Glomerular endothelial cell (primary cell): ENCODE results near the gene CCT5. TPM values are rescaled to one million over a fixed set of nuclear protein-coding genes. Genes with fewer than 3 reads are reported as not detected.

Experiments used
- DNase-seq: peaks from one replicate; pipeline ENCODE4 v3.0.0-alpha.2; 2011; ENCODE audit warnings: low read depth, low spot score; ENCODE audit errors: extremely low read depth
- total RNA-seq: library from RNA; depleted of rRNA; stranded (reverse); fragments of >200 nt; gene quantifications from 2 replicates; pipeline ENCODE4 v1.2.3, GENCODE V29; 2015

The CCT5 gene
- total RNA-seq = 359 and 366 TPM in 2 replicates

DNA sequence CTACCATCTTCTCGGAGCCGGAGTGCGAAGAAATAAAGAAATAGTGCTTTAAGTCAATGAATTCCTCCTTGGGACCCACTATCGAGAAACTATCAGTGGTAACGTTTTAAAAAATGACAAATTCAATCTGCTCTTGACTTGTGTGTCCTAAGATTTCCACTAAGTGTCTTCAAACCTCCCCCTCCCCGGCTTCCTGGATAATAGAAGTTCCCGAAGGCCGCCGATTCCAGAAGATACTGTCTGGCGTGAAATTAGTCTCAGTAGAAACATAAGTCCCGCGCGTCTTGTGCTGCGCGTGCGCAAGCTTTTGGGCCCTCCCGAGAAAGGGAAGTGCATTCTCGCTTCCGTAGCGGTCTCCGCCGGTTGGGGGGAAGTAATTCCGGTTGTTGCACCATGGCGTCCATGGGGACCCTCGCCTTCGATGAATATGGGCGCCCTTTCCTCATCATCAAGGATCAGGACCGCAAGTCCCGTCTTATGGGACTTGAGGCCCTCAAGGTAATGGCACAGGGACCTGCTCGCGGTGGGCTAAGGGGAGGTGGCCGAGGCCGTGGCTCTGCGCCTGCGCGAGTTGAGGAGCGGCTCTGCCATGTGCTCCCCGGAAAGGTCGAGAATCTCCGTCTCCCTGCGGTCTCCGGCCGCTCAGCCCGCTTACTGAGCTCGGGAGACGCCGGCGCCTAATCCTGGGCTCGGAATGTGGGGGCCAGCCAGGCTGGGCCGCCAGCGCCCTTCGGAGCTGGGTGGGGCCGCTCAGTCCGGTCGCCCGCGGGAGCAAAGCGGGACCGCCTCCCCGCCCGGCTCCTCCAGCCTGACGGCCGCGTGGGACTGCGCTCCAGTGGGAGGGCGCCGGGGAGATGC is at the start of gene CCT5:
CCT5 (plus strand) TSS at position 333 of the 858 bp plus-strand sequence; CDS start at position 394, 61 bp downstream.
- DNase-seq = peak; percentile 97

DNA sequence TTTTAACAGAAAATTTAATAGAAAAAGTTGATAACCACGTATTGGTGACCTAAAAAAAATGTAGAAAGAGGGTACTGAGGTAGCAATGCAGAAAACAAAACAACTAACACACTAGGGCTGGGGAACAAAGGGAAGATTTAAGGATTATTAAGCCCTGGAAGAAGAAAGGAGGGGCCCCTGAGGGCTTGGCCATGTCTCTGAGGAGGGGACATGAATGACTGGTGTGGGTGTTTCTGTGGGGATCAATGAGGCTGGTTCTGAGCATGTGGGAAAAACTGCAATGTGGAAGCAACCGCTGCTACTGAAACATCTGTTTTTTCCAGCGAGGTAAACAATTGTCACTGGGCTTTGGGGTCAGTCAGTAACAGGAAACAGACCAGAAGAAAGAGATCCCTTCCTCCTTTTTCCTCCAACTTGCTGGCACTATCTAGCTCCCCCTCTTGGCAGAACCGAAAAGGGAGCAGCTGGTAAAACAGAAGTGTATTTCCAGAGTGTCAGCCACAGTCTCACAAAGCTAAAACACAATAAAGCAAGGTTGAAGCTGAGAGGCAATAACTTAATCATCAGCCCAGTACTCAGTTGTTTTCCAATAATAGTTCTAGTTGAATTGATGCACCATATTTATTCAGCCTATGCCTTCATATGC is 48.7 kb upstream of the CCT5 start:
- DNase-seq = no peak

DNA sequence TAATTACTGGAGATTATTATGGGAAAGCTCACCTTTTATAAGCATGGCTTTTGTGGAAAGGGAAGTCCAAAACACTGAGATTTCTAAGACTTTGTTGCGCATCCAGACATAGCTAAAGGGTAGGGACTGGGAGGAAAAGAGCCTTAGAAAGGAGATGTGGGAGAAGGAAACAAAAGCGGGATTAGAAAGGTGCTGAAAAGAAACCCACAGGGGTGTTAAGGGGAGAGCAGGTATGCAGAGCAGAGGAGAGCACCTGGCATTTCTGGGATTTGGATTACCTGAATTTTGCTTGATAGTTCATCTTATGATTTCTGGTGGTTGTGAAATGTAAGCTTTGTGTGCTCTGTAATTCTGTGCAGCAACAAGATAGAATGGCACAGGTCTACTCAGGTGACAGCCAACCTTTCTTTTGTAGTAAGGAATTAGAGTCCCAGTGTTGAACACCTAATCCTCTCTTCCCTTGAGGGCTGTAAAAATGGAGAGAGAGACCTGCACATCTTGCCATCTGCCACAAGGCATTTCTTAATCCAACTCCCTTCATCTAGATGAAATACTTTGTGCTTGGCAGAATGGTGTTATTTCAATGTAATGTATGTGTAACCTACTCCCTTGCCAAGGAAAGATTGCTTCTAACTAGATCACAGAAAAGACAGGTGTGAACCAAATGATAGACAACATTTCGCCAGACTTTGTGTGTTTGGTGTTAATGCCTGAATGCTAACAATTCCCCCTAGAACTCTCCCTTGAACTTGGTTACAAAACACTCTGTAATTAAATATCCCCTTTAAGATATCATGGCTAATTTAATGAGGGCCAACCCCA is 47.8 kb upstream of the CCT5 start:
- DNase-seq = no peak

DNA sequence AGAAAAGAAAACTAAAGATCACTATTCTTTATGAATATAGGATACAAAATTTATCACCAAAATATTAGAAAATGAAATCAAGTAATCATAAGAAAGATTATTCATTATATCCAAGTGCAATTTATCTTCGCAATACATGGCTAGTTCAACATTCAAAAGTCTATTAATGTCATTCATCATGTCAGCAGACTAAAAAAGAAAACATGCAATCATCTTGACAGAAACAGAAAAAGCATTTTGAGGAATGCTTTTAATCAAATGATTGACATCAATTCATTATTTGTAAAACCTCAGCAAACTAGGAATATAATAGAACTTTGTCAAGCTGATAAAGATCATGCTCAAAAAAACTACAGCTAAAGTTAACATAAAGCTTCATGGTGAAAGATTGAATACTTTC is 41.1 kb upstream of the CCT5 start:
- no peak for DNase-seq

DNA sequence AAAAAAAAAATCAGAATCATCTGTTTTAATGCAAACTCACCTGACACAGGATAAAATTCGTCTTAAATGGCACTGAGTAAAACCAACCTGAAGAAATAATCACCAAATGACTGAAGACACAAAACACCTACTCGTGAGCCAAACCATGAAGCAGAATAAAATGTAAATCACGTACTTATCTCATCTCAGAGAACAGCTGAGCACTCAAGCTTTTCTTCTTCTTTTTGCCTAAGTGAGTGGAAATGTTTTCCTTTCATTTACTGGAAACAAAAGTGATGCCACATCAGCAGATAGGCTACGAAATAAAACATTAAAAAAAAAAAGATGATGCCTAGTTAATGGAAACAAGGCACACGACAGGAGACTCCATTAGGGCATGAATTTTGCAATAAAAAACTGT is 36.8 kb upstream of the CCT5 start:
- no peak for DNase-seq

DNA sequence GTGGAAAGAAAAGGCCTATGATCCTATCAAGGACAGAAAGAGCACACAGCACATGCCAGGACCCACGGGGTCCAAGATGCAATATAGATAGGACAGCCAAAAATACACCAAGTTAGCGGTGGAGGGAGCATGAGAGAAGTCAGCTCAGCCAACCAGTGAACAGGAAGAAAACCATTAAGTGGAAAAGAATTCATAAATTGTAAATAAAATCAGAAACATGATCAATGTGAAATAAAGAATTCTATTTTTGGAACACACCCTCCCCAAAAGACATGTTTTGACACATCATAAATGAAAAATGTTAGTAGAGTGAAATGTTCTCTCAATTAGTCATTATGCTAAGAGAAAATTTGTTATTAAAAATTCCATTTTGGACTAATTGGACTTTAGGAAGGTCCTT is 36.0 kb upstream of the CCT5 start:
- no peak for DNase-seq

DNA sequence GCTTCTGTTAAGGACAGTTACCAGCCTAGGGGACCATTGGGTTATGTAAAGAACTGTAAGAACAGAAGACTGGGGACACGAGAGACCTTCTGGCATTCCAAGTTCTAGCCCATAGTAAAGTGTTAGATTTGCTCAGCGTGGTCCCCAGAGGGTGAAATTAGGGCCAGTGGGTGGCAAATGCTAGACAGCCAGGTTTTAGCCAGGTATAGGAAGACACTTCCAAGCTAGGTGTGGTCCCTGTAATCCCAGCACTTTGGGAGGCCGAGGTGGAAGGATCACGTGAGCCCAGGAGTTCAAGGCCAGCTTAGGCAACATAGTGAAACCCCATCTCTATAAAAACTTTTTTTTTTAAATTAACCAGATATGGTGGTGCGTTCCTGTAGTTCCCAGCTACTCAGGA is 34.7 kb upstream of the CCT5 start:
- no peak for DNase-seq

DNA sequence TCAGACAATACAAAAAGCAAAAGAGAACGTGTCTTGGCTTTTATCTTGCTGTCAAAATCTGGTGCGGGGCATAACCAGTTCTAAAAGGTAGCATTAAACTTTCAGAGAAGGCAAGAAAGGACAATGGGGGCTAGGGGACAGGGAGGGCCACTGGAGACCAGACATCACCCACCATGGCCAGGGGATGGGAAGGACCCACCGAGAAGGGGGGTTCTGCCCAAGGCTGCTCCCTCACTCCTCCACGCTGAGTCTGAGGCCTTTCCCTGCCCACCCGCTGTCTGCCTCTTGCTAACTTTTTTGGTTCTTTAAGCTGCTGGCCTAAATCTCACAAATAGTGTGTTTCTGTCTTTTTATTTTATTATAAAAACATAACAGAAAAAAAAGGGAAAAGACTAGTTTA is 34.0 kb upstream of the CCT5 start:
- DNase-seq = no peak

DNA sequence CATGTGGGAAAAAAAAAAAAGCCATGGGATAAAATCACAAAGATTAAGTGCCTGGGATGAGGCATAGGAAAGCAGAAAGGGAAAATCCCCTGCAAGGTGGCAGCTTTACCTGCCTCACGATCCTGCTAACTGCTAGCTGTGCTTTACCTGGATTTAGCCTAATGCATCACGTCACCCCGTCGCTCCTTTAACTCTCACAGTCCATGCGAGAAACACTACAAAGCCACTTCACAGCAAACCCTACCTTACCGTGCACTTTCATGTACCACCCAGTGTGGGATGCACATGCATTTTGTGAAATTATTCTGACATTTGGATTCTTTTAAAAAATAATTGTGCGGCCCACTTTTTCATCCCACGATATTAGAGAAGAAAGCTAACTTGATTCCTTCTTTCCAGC is 31.4 kb upstream of the CCT5 start:
- DNase-seq = no peak

DNA sequence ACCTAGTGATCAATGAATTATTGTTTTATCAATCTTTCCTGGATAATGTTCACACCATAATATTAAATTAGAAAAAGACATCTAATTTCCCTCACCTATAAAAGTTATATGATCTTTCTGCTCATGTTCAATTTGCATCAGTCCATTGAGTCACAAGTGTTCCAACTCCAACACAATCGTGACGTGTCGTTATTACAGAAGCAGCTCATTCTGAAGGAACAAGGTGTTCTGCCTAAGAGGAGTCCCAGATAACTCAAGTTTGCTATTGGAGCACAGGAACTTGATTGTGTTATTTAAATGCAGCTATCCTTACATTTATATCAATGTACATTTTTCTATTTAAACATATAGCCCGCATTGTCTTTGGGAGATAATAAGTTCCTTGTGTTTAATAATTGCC is 31.0 kb upstream of the CCT5 start:
- DNase-seq = no peak

DNA sequence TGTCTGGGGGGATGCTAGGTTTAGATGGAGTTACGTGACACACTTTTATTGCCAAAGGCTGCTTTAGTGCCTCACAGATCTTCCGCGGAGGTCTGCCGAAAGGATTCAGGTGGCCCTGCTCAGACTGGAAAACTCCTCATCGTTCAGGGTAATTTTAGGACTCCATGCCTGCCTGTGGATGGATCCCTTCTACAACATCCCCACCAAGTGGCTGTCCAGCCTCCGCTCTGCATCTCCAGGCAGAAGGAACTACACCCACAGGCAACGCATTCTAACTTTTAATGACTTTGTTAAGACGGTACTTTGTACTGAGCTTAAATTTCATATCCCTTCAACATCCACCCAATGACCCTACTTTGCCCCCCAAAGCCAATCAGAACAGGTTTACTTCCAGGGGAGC is 29.8 kb upstream of the CCT5 start:
- DNase-seq = no peak

DNA sequence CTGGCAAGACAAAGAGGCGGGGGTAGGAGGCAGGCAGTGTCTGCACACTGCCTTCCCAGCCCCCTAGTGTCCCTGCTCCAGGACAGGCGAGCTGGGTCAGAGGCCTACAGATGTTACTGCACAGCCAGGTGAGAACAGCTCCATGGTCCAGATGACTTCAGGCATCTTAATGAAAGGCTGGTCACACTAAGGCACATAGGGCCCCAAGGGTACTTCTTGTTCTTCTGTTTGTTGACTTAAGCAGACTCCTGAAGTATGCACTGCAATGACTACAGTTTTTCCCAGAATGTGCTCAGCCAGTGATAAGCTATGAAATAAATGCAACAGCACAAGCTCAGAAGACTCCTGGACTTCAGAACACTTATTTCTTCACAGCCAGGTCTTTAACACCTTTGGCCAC is 27.8 kb upstream of the CCT5 start:
- no peak for DNase-seq

DNA sequence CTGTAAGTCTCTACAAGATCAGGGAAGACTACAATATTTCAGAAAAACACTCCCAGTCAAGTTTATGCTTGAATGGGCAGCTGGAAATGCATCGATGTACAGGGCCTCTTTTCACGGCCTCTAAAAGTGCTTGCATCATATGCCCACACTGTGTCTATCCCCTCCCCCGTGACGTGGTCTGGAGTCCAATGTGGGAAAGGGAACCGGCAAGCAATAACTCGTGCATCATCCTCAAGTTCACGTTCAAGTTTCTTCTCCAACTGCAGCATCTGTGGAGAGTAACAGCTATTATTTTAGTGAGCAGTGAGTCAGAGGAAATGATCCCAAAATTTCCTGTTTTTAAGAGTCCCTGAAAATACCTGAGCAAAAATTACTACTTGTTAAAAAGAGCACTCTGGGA is 22.7 kb upstream of the CCT5 start:
- DNase-seq = peak; percentile 29

DNA sequence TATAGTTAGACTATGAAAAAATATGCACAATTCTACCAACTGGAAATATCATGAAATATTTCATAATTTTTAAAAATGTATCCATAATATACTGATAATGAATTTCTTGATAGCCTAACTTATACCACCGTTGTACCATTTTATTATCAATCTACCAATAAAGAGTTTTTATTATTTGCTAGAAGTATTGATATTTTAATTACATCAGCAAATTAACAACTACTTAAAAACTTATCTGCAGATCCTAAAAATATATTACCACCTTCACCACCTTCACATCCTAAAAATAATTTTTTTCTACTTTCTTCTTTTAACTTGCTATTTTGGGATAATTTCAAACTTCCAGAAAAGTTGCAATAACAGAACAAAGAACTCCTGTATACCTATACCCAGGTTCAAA is 21.8 kb upstream of the CCT5 start:
- no peak for DNase-seq

DNA sequence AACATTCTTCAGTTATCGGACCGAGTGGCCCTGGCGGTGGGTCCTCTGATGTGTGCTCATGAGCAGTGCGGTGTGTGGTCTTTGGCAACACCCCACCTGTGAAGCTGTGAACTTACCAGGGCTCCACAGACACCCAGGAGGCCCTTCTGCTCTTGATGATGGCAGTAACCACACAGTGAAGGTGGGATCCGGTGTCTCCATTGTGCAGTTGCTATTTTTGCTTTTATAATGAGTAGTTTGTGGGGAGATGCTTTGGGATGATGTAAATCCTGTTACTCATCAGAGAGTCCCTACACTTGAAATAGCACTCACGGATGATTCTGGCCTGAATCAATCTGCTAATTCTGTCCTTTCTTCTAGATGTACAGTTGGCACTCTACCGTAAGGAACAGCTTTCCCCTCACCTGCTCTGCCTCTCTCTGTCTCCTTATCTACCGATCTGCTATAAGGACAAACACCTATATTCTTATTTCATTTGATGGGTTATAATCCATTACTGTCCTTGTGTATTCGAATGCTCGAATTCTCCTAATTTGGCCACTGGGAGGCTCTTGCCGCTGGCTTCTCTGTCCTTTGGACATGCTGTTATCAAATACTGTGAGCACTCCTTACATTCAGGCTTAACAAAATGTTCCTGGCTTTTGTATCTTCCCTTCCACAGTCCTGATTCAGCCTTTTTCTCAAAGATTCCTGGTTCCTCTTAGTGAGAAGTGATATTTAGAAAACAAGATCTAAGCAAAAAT is 20.6 kb upstream of the CCT5 start:
- DNase-seq = no peak

DNA sequence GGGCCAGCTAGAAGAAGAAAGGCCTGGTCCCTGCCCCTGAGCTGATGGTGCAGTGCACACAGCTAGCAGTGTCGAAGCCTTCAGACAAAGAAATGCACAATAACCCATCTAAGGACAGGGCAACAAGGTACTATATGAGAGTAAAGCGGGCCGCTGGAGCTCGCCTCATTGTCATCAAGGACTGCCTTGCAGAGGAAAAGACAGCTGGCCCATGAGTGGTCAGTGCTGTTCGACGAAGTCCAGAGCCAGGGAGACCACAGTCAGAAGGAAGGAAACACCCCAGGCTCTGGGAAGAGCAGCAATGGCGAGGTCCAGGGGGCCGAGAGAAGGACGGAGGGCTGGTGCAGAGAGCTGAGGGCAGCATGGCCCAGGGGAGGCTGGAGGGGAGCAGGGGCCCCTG is 17.7 kb upstream of the CCT5 start:
- DNase-seq = no peak

DNA sequence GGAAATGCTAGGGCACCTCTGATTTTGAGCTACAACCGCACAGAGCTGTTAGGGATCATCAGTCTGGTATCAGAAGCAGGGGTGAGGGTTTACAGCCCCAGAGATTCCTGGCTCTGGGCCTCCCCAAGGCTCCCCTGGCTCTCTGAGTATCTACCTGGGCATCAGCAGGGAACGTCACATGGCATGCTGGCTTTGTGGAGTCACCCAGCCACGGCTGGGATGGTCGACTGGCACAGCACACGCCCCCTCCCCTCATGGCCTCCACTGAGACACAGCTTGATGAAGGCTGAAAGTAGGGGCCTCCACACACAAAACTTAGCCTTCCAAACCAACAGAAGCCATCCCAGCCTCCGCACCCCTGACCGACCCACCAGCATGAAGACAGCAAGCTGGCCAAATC is 17.1 kb upstream of the CCT5 start:
- no peak for DNase-seq

DNA sequence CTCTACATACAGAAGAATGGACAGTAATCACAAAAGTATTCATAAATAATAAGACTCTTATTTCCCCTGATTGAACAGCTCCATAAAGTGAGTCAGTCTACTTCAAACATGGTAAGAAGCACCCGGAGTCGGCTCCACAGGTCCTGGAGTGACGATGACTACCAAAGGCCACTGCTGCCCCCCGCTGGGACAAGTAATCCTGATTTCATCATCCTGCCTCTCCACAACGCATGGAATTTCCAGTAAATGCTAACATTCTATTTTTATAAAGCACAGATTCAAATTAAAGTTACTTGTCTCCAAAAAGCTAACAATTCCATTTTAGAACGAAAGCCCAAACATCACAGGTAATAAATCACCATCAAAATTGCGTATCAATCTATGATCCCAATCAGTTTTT is 16.6 kb upstream of the CCT5 start:
- no peak for DNase-seq

DNA sequence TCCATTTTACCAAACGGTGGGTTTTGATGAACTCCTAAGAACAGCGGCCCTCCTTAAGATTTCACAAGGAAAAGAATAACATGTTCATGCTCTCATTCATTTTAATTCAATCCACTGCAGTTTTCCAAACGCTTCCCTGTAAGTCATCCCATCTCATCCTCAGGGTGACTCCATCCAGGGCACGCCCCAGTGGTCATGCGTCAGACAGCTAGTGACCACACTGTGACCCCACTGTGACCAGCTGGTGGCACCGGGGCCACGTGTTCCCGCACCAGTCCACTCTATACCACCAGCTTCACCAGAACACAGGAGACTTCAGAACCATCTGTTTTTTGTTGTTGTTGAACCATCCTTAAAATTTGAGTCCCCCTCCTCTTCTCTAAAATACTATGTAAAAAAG is 14.7 kb upstream of the CCT5 start:
- no peak for DNase-seq

DNA sequence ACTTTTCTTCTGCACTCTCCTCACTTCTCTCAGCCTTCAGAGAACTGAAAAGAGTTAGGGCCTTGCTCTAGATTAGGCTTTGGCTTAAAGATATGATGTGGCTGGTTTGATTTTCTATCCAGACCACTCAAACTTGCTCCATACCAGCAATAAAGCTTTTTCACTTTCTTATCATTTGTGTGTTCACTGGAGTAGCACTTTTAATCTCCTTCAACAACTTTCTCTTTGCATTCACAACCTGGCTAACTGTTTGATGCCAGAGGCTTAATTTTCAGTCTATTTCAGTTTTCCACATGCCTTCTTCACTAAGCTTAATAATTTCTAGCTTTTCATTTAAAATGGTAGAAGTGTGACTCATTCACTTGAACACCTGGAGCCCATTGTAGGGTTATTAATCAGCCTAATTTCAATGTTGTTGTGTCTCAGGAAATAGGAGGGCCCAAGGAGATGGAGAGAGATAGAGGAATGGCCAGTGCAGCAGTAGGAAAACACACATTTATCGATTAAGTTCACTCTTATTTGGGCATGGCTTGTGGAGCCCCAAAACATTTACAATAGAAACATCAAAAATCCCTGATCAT is 6.3 kb upstream of the CCT5 start:
- DNase-seq = no peak
